ENCODE data around the gene R3HDM1. TPM values are rescaled to one million over a fixed set of nuclear protein-coding genes. Genes with fewer than 3 reads are reported as not detected.

The R3HDM1 gene
- total and polyA plus RNA-seq, 2 donors (not counting 1 experiment from before 2014, with no cell fraction given), result 23.7 to 57.8 TPM

- Histone ChIP-seq H3K27me3 (replicated peaks in 1 of 4; ENCODE audit: control extremely low read depth in 1 of 4, control insufficient read depth in 3 of 4, insufficient read depth in 4 of 4, low read length in 3 of 4) (no peaks in the 10 kb centered on the region), H3K36me3 (replicated peaks in 1 of 2; ENCODE audit: control extremely low read depth in 1 of 2, control insufficient read depth in 1 of 2, extremely low read depth in 1 of 2, insufficient read depth in 2 of 2, low read length in 1 of 2) (peaks cover 0 to 4% of the 10 kb centered on the region in 2 experiments), H3K4me1 (ENCODE audit: control insufficient read depth in 2 of 2, insufficient read depth in 2 of 2, low read length in 2 of 2) (no peaks in the 10 kb centered on the region), H4K20me1 (ENCODE audit: control insufficient read depth, insufficient read depth, low read length, poor library complexity, severe bottlenecking) (no peaks in the 10 kb centered on the region), H3K4me3 (ENCODE audit: control extremely low read depth in 1 of 5, extremely low read depth in 1 of 5, insufficient read depth in 1 of 5, low read depth in 2 of 5, low read length in 4 of 5) (no peak overlapping the region), H3K9me3 (ENCODE audit: control extremely low read depth in 1 of 3, control insufficient read depth in 2 of 3, insufficient read depth in 1 of 3, low read length in 2 of 3) (peaks cover 0 to 6% (median 4%) of the 10 kb centered on the region in 3 donors), H3K27ac (ENCODE audit: low read length in 2 of 2) (no peak overlapping the region), H3K9ac (ENCODE audit: low read length) (no peak overlapping the region), H3K79me2 (ENCODE audit: control insufficient read depth, insufficient read depth, low read length) (no peaks in the 10 kb centered on the region), H2AFZ (ENCODE audit: insufficient read depth, low read depth, low read length, poor library complexity, severe bottlenecking) (no peak overlapping the region), H3K4me2 (replicated peaks; ENCODE audit: low read depth, low read length, poor library complexity, severe bottlenecking) (no peak overlapping the region)
- DNase-seq, result no peak
- ChIA-PET CTCF (no interaction called here), POLR2A (no interaction called here)
- intact Hi-C loops (cut with micrococcal nuclease), result no loop called here
- TF ChIP-seq EZH2 (IDR thresholded peaks at IDR 0.05; ENCODE audit: borderline replicate concordance, insufficient read depth, low read depth, low read length, poor library complexity, severe bottlenecking) (no peak), CTCF (IDR thresholded peaks at IDR 0.05) (no peak)
- Mint-ChIP-seq H3K27ac (no peak overlapping the region), H3K9me3 (ENCODE audit: insufficient read depth) (peaks cover 9% of the 10 kb centered on the region), H3K4me1 (no peaks in the 10 kb centered on the region), H3K27me3 (no peaks in the 10 kb centered on the region), H3K4me3 (no peak overlapping the region)
- ATAC-seq (ENCODE audit: low read depth), result no peak
- WGBS (ENCODE audit: insufficient coverage), result no CpG with 5 or more reads among the region's 4 CpGs
Measured at GRCh38 chr2:135485441-135485840, 45.8 kb upstream of the R3HDM1 start.

- H3K4me1 Mint-ChIP-seq, result no peaks in the 10 kb centered on the region
- ChIA-PET POLR2A (no interaction called here), CTCF (no interaction called here)
- peaks cover 0 to 8% (median 4%) of the 10 kb centered on the region in 3 donors for H3K9me3 ChIP-seq (ENCODE audit: control extremely low read depth in 1 of 3, control insufficient read depth in 2 of 3, insufficient read depth in 1 of 3, low read length in 2 of 3)
- peaks cover 17% of the 10 kb centered on the region for H3K9me3 Mint-ChIP-seq (ENCODE audit: insufficient read depth)
- peaks cover 0 to 4% of the 10 kb centered on the region in 2 experiments for H3K36me3 ChIP-seq (replicated peaks in 1 of 2; ENCODE audit: control extremely low read depth in 1 of 2, control insufficient read depth in 1 of 2, extremely low read depth in 1 of 2, insufficient read depth in 2 of 2, low read length in 1 of 2)
- intact Hi-C loops (cut with micrococcal nuclease), result no loop called here
- TF ChIP-seq CTCF (IDR thresholded peaks at IDR 0.05), result no peak
- H3K4me3 Mint-ChIP-seq, result no peak overlapping the region
- WGBS (ENCODE audit: insufficient coverage), result no CpG with 5 or more reads among the region's 1 CpG
- H3K27ac ChIP-seq (ENCODE audit: low read length in 2 of 2), result no peak overlapping the region
- H2AFZ ChIP-seq (ENCODE audit: insufficient read depth, low read depth, low read length, poor library complexity, severe bottlenecking), result no peak overlapping the region
- H3K4me3 ChIP-seq (ENCODE audit: control extremely low read depth in 1 of 5, extremely low read depth in 1 of 5, insufficient read depth in 1 of 5, low read depth in 2 of 5, low read length in 4 of 5), result no peak overlapping the region
- no peaks in the 10 kb centered on the region for H3K79me2 ChIP-seq (ENCODE audit: control insufficient read depth, insufficient read depth, low read length)
- H4K20me1 ChIP-seq (ENCODE audit: control insufficient read depth, insufficient read depth, low read length, poor library complexity, severe bottlenecking), result no peaks in the 10 kb centered on the region
- DNase-seq (no peak), ATAC-seq (ENCODE audit: low read depth) (no peak)
- H3K27ac Mint-ChIP-seq, result no peak overlapping the region
- no peak overlapping the region for H3K9ac ChIP-seq (ENCODE audit: low read length)
- H3K27me3 Mint-ChIP-seq, result no peaks in the 10 kb centered on the region
- H3K4me1 ChIP-seq (ENCODE audit: control insufficient read depth in 2 of 2, insufficient read depth in 2 of 2, low read length in 2 of 2), result no peaks in the 10 kb centered on the region
- no peaks in the 10 kb centered on the region for H3K27me3 ChIP-seq (replicated peaks in 1 of 4; ENCODE audit: control extremely low read depth in 1 of 4, control insufficient read depth in 3 of 4, insufficient read depth in 4 of 4, low read length in 3 of 4)
- H3K4me2 ChIP-seq (replicated peaks; ENCODE audit: low read depth, low read length, poor library complexity, severe bottlenecking), result no peak overlapping the region
Measured at GRCh38 chr2:135490376-135490775, 40.9 kb upstream of the R3HDM1 start.

All from B cell (primary cell).